ENCODE measurements around the gene CCDC57. TPM values are rescaled to one million over a fixed set of nuclear protein-coding genes. Genes with fewer than 3 reads are reported as not detected.

CCDC57 gene
- total RNA-seq, 4 donors from 2014 or later = 14.8 to 32.0 (median 21.9) TPM

GRCh38 chr17:82100502-82101298, 111.9 kb downstream of the CCDC57 start:
- ATAC-seq (ENCODE audit: low FRiP score) = no peak
- TF ChIP-seq CTCF (IDR thresholded peaks at IDR 0.05) = no peak
- DNase-seq (ENCODE audit: low spot score) = no peak

- ATAC-seq (ENCODE audit: low FRiP score) (peak; percentile 6), DNase-seq (ENCODE audit: low spot score) (no peak)
- no peak for TF ChIP-seq CTCF (IDR thresholded peaks at IDR 0.05)
These were observed 113.5 kb downstream of the CCDC57 start for GRCh38 chr17:82098939-82099763.

GRCh38 chr17:82098169-82098938, 114.3 kb downstream of the CCDC57 start, which contains the start of gene FASN:
Gene FASN, minus strand, starts transcription at chr17:82098236. Its CDS starts 1,791 bp downstream, at chr17:82096445.
- DNase-seq (ENCODE audit: low spot score) (peak; percentile 79), ATAC-seq (ENCODE audit: low FRiP score) (peak; percentile 86)
- no peak for TF ChIP-seq CTCF (IDR thresholded peaks at IDR 0.05)

- no peak for TF ChIP-seq CTCF (IDR thresholded peaks at IDR 0.05)
- DNase-seq (ENCODE audit: low spot score) (no peak), ATAC-seq (ENCODE audit: low FRiP score) (no peak)
These were observed 114.8 kb downstream of the CCDC57 start for GRCh38 chr17:82097919-82098168.

- TF ChIP-seq CTCF (IDR thresholded peaks at IDR 0.05) = no peak
- ATAC-seq (ENCODE audit: low FRiP score) (peak; percentile 6), DNase-seq (ENCODE audit: low spot score) (no peak)
These were observed 115.3 kb downstream of the CCDC57 start for GRCh38 chr17:82097184-82097918.

GRCh38 chr17:82096709-82097183, 115.9 kb downstream of the CCDC57 start:
- ATAC-seq (ENCODE audit: low FRiP score) (no peak), DNase-seq (ENCODE audit: low spot score) (no peak)
- no peak for TF ChIP-seq CTCF (IDR thresholded peaks at IDR 0.05)
